ENCODE data around the gene SEC22C.

The SEC22C gene

DNA sequence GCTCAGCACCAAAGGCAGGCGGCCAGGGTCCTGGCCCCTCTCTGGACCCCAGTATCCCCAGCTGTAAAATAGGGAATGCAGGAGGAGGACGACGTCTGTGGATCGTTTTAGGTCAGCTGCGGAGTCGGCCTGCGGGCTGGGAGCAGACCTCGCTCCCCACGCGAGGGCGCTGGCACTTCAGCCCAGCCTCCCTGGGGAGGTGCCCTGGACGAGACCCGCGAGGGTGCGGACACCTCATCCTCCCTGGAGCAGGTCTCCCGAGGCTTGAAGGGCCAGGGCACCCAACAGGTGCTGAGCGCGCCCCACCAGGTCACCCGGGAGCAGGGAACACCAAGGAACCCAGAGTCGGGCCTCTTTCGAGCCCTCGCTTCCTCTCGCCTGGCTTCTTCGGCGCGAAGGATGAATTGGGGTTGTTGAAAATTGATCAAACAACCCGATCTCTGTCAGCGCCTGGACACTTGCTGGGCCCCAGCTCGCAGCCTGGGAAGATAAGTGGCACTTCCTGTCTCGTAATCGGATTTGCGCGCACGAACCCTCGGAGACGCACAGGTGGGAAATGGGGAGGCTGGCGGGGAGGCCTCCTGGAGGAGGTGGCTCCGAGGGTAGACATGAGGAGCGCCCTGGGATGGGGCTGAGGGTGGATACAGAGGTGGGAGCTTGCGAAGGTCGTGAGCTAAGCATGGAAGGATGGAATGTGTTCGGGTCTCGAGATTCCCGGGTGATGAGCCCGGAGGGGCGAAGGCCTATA, 79.9 kb downstream of the SEC22C start:
- H2AFZ ChIP-seq (ENCODE audit: low read depth, low read length): no peak overlapping the region
- H4K91ac ChIP-seq (ENCODE audit: low read length): no peak overlapping the region
- H2AK5ac ChIP-seq (ENCODE audit: low read length, severe bottlenecking): no peak overlapping the region
- peak overlapping the region in 1 of 2 experiments; percentile 17 for H2BK12ac ChIP-seq (ENCODE audit: low read length in 2 of 2)
- under 1% methylated on average over 41 of the region's 46 CpGs for WGBS
- H3K9ac ChIP-seq (ENCODE audit: low read length): no peak overlapping the region
- peak overlapping the region in 1 of 2 experiments; percentile 41 for H3K23ac ChIP-seq (ENCODE audit: low read length in 2 of 2)
- H3K27me3 ChIP-seq (ENCODE audit: control insufficient read depth in 1 of 2, insufficient read depth in 1 of 2, low read length in 2 of 2): peaks cover 35 to 81% of the 10 kb centered on the region in 2 experiments
- H3K4me1 ChIP-seq (ENCODE audit: control insufficient read depth, insufficient read depth, low read depth, low read length): peaks cover 22% of the 10 kb centered on the region
- no peak overlapping the region for H3K14ac ChIP-seq (ENCODE audit: low read length in 2 of 2)
- no peak overlapping the region for H2BK15ac ChIP-seq (ENCODE audit: low read depth, poor library complexity, severe bottlenecking)
- H3K18ac ChIP-seq (ENCODE audit: low read depth in 1 of 2, low read length in 2 of 2): no peak overlapping the region
- no peak overlapping the region for H2BK5ac ChIP-seq (ENCODE audit: low read depth, low read length, poor library complexity, severe bottlenecking)
- peak; percentile 55 for DNase-seq
- no peaks in the 10 kb centered on the region for H3K36me3 ChIP-seq (ENCODE audit: control insufficient read depth in 1 of 2, insufficient read depth in 2 of 2, low read depth in 1 of 2, low read length in 2 of 2)
- no peak overlapping the region for H3K4ac ChIP-seq (ENCODE audit: low read depth in 1 of 2, low read length in 2 of 2)
- no peak overlapping the region for H2BK120ac ChIP-seq (ENCODE audit: low read depth, low read length)
- peak overlapping the region; percentile 27 to 39 for H3K4me3 ChIP-seq (ENCODE audit: insufficient read depth in 1 of 2, low read depth in 1 of 2, low read length in 2 of 2)
- peaks cover 4% of the 10 kb centered on the region for H3K9me3 ChIP-seq (ENCODE audit: control insufficient read depth, low read length)
- no peaks in the 10 kb centered on the region for H3K79me1 ChIP-seq (replicated peaks; ENCODE audit: low read length, poor library complexity, severe bottlenecking)
- peak overlapping the region; percentile 77 for H3K4me2 ChIP-seq (ENCODE audit: low read length, poor library complexity, severe bottlenecking)
- no peak overlapping the region for H4K8ac ChIP-seq (ENCODE audit: low read length)
- no peak overlapping the region for H3K27ac ChIP-seq (ENCODE audit: low read length, poor library complexity, severe bottlenecking)

DNA sequence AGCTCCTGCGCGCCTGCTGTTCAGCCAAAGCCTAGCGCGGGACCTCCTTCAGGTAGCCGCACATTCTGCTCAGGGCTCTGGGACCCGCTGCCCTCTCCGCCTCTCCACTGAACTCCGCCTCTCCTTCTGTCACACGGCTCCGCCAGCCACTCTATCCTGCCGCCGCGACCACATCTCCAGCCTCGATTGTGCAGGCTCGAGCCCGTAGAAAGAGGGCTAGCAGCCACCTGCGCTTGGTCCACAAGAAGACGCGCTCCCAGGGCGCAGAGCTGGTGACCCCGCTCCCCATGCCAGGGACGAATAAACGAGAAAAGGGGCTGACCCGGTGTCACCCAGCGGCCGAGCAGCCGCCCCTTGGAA, 80.5 kb downstream of the SEC22C start:
- H2BK15ac ChIP-seq (ENCODE audit: low read depth, poor library complexity, severe bottlenecking): no peak overlapping the region
- no peaks in the 10 kb centered on the region for H3K79me1 ChIP-seq (replicated peaks; ENCODE audit: low read length, poor library complexity, severe bottlenecking)
- H2BK5ac ChIP-seq (ENCODE audit: low read depth, low read length, poor library complexity, severe bottlenecking): no peak overlapping the region
- WGBS: 2% methylated on average over 27 of the region's 27 CpGs
- H3K4me2 ChIP-seq (ENCODE audit: low read length, poor library complexity, severe bottlenecking): peak overlapping the region; percentile 77
- H2AK5ac ChIP-seq (ENCODE audit: low read length, severe bottlenecking): no peak overlapping the region
- H3K4ac ChIP-seq (ENCODE audit: low read depth in 1 of 2, low read length in 2 of 2): no peak overlapping the region
- peak overlapping the region in 1 of 2 experiments; percentile 27 for H3K4me3 ChIP-seq (ENCODE audit: insufficient read depth in 1 of 2, low read depth in 1 of 2, low read length in 2 of 2)
- peaks cover 22% of the 10 kb centered on the region for H3K4me1 ChIP-seq (ENCODE audit: control insufficient read depth, insufficient read depth, low read depth, low read length)
- H2AFZ ChIP-seq (ENCODE audit: low read depth, low read length): no peak overlapping the region
- H3K9ac ChIP-seq (ENCODE audit: low read length): no peak overlapping the region
- no peaks in the 10 kb centered on the region for H3K36me3 ChIP-seq (ENCODE audit: control insufficient read depth in 1 of 2, insufficient read depth in 2 of 2, low read depth in 1 of 2, low read length in 2 of 2)
- H3K23ac ChIP-seq (ENCODE audit: low read length in 2 of 2): no peak overlapping the region
- H2BK12ac ChIP-seq (ENCODE audit: low read length in 2 of 2): no peak overlapping the region
- H3K27ac ChIP-seq (ENCODE audit: low read length, poor library complexity, severe bottlenecking): no peak overlapping the region
- no peak for DNase-seq
- H4K91ac ChIP-seq (ENCODE audit: low read length): no peak overlapping the region
- no peak overlapping the region for H3K14ac ChIP-seq (ENCODE audit: low read length in 2 of 2)
- H3K27me3 ChIP-seq (ENCODE audit: control insufficient read depth in 1 of 2, insufficient read depth in 1 of 2, low read length in 2 of 2): peaks cover 35 to 86% of the 10 kb centered on the region in 2 experiments
- peaks cover 4% of the 10 kb centered on the region for H3K9me3 ChIP-seq (ENCODE audit: control insufficient read depth, low read length)
- H3K18ac ChIP-seq (ENCODE audit: low read depth in 1 of 2, low read length in 2 of 2): no peak overlapping the region
- no peak overlapping the region for H4K8ac ChIP-seq (ENCODE audit: low read length)
- H2BK120ac ChIP-seq (ENCODE audit: low read depth, low read length): no peak overlapping the region

DNA sequence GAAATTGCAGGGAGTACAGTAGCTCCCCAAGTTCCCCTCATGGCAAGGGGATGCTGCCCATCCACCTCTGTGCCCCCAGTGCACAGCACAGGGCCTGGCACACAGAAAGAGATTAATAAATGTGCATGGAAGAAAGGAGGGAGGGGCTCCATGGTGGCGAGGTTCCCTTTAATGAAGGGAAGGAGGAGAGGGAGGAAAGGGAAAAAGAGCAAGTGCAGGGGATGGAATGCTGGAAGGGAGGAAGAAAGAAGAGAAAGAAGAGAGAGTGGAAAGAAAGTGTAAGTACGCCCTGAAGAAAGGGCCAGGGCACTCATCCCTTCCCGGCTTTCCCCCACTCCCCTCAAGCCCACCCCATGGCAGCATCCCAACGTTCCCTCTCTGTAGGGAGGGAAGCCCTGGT, 80.9 kb downstream of the SEC22C start:
- H4K8ac ChIP-seq (ENCODE audit: low read length): no peak overlapping the region
- H2AK5ac ChIP-seq (ENCODE audit: low read length, severe bottlenecking): no peak overlapping the region
- H3K9ac ChIP-seq (ENCODE audit: low read length): no peak overlapping the region
- DNase-seq: no peak
- no peak overlapping the region for H3K4me3 ChIP-seq (ENCODE audit: insufficient read depth in 1 of 2, low read depth in 1 of 2, low read length in 2 of 2)
- H3K23ac ChIP-seq (ENCODE audit: low read length in 2 of 2): no peak overlapping the region
- H2BK120ac ChIP-seq (ENCODE audit: low read depth, low read length): no peak overlapping the region
- no peak overlapping the region for H2BK12ac ChIP-seq (ENCODE audit: low read length in 2 of 2)
- H2AFZ ChIP-seq (ENCODE audit: low read depth, low read length): no peak overlapping the region
- H3K4me1 ChIP-seq (ENCODE audit: control insufficient read depth, insufficient read depth, low read depth, low read length): peaks cover 22% of the 10 kb centered on the region
- H2BK15ac ChIP-seq (ENCODE audit: low read depth, poor library complexity, severe bottlenecking): no peak overlapping the region
- peaks cover 35 to 87% of the 10 kb centered on the region in 2 experiments for H3K27me3 ChIP-seq (ENCODE audit: control insufficient read depth in 1 of 2, insufficient read depth in 1 of 2, low read length in 2 of 2)
- H3K27ac ChIP-seq (ENCODE audit: low read length, poor library complexity, severe bottlenecking): no peak overlapping the region
- H3K36me3 ChIP-seq (ENCODE audit: control insufficient read depth in 1 of 2, insufficient read depth in 2 of 2, low read depth in 1 of 2, low read length in 2 of 2): no peaks in the 10 kb centered on the region
- no peak overlapping the region for H3K14ac ChIP-seq (ENCODE audit: low read length in 2 of 2)
- no peak overlapping the region for H3K4ac ChIP-seq (ENCODE audit: low read depth in 1 of 2, low read length in 2 of 2)
- no peak overlapping the region for H2BK5ac ChIP-seq (ENCODE audit: low read depth, low read length, poor library complexity, severe bottlenecking)
- H3K4me2 ChIP-seq (ENCODE audit: low read length, poor library complexity, severe bottlenecking): peak overlapping the region; percentile 77
- no peak overlapping the region for H3K18ac ChIP-seq (ENCODE audit: low read depth in 1 of 2, low read length in 2 of 2)
- H4K91ac ChIP-seq (ENCODE audit: low read length): no peak overlapping the region
- peaks cover 4% of the 10 kb centered on the region for H3K9me3 ChIP-seq (ENCODE audit: control insufficient read depth, low read length)
- 9% methylated on average over 3 of the region's 4 CpGs for WGBS
- H3K79me1 ChIP-seq (replicated peaks; ENCODE audit: low read length, poor library complexity, severe bottlenecking): no peaks in the 10 kb centered on the region

DNA sequence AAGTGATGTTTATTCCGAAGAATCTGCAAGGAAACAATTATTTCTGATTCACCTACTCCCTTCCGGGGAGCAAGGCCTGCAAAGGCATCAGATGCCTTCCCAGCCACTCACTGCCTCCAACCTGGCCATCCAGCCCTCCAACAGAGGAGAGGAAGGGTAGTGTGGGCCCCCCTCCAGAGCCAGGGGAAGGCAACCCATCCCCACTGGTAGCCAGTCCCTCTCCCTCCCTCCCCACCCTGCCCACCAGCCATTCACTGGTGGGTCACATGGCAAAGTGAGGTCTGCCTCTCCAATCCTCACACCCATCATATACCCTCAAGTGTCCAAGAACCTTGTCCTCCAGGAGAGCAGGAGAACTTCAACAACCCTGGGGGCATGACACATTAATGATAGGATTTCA, 81.7 kb downstream of the SEC22C start:
- H2AK5ac ChIP-seq (ENCODE audit: low read length, severe bottlenecking): no peak overlapping the region
- DNase-seq: no peak
- H4K8ac ChIP-seq (ENCODE audit: low read length): no peak overlapping the region
- no peak overlapping the region for H3K4me3 ChIP-seq (ENCODE audit: insufficient read depth in 1 of 2, low read depth in 1 of 2, low read length in 2 of 2)
- H3K9ac ChIP-seq (ENCODE audit: low read length): no peak overlapping the region
- no peak overlapping the region for H3K14ac ChIP-seq (ENCODE audit: low read length in 2 of 2)
- H3K4ac ChIP-seq (ENCODE audit: low read depth in 1 of 2, low read length in 2 of 2): no peak overlapping the region
- no peak overlapping the region for H2BK120ac ChIP-seq (ENCODE audit: low read depth, low read length)
- peaks cover 35 to 84% of the 10 kb centered on the region in 2 experiments for H3K27me3 ChIP-seq (ENCODE audit: control insufficient read depth in 1 of 2, insufficient read depth in 1 of 2, low read length in 2 of 2)
- H4K91ac ChIP-seq (ENCODE audit: low read length): no peak overlapping the region
- H2BK12ac ChIP-seq (ENCODE audit: low read length in 2 of 2): no peak overlapping the region
- no peak overlapping the region for H3K27ac ChIP-seq (ENCODE audit: low read length, poor library complexity, severe bottlenecking)
- no peak overlapping the region for H3K18ac ChIP-seq (ENCODE audit: low read depth in 1 of 2, low read length in 2 of 2)
- H3K79me1 ChIP-seq (replicated peaks; ENCODE audit: low read length, poor library complexity, severe bottlenecking): no peaks in the 10 kb centered on the region
- H3K4me1 ChIP-seq (ENCODE audit: control insufficient read depth, insufficient read depth, low read depth, low read length): peaks cover 22% of the 10 kb centered on the region
- H2BK15ac ChIP-seq (ENCODE audit: low read depth, poor library complexity, severe bottlenecking): no peak overlapping the region
- no peak overlapping the region for H2AFZ ChIP-seq (ENCODE audit: low read depth, low read length)
- H3K9me3 ChIP-seq (ENCODE audit: control insufficient read depth, low read length): peaks cover 4% of the 10 kb centered on the region
- no peak overlapping the region for H2BK5ac ChIP-seq (ENCODE audit: low read depth, low read length, poor library complexity, severe bottlenecking)
- 79% methylated on average over 2 of the region's 2 CpGs for WGBS
- no peaks in the 10 kb centered on the region for H3K36me3 ChIP-seq (ENCODE audit: control insufficient read depth in 1 of 2, insufficient read depth in 2 of 2, low read depth in 1 of 2, low read length in 2 of 2)
- no peak overlapping the region for H3K23ac ChIP-seq (ENCODE audit: low read length in 2 of 2)
- no peak overlapping the region for H3K4me2 ChIP-seq (ENCODE audit: low read length, poor library complexity, severe bottlenecking)
